Tibial nerve (tissue), 4 donors: ENCODE results near the gene PWP2.
"Not testable (repeated sequence)": the region's sequence is repeated elsewhere in the genome, so short reads cannot be mapped to it uniquely, and the experiment has no call there.

Experiments used
- EP300 ChIP-seq, 2 donors: sonication (generic); formaldehyde crosslinking; IDR thresholded peaks; one replicate each; pipeline ENCODE4 v1.6.1; 2017; ENCODE audit warnings: antibody characterized with exemption in 2 of 2, mild to moderate bottlenecking in 1 of 2
- POLR2A ChIP-seq, 2 donors: fragments of 450-650 bp; IDR thresholded peaks; one replicate each; pipeline ENCODE4 v1.6.1; 2017; ENCODE audit warnings: antibody characterized with exemption in 2 of 2, mild to moderate bottlenecking in 2 of 2, moderate library complexity in 2 of 2
- TF ChIP-seq, protein P1 (sequence below), 5 experiments: fragments of 200-600 bp in 3 of 5; fragments of 450-650 bp in 2 of 5; sonication (generic) in 3 of 5; IDR thresholded peaks; one replicate each; pipeline ENCODE4 v1.5.1; 2016 to 2019; ENCODE audit warnings: antibody characterized with exemption in 5 of 5, mild to moderate bottlenecking in 3 of 5, moderate library complexity in 2 of 5

DNA sequence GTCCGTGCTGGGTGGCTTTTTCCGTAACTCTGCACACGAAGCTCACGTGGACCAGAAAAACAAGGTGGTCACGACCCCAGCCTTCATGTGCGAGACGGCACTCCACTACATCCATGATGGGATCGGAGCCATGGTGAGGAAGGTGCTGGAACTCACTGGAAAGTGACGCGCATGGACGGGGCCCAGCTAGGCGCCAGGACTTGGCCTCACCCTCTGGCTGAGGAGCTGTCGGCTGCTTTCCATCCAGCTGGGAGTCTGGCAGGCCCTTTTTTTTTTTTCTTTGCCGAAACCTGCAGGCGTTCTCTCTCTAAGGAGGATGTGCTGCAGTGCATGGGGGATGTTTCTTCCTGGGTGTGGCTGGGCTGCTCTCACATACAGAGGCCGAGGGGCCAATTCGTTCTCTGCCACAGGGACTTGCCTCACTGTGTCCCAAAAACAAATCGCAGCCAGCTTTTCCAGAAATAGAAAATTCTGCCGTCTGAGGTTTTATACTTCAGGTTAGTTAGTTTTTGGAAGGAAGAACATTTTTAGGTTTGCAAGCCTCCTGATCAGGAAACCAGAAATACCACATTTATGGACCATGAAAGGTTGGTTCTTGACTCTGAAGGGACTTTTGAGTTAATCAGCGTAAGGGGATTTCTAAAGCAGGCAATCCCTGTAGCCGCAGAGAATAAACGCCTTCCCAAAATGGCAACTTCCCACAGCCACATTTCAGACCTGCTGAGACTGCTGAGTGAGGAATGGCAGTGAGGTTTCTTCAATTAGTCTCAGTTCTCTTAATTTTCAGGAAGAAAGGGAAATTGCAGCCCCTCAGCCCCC lies 37.8 kb downstream of the PWP2 start:
- TF ChIP-seq, protein P1, sequence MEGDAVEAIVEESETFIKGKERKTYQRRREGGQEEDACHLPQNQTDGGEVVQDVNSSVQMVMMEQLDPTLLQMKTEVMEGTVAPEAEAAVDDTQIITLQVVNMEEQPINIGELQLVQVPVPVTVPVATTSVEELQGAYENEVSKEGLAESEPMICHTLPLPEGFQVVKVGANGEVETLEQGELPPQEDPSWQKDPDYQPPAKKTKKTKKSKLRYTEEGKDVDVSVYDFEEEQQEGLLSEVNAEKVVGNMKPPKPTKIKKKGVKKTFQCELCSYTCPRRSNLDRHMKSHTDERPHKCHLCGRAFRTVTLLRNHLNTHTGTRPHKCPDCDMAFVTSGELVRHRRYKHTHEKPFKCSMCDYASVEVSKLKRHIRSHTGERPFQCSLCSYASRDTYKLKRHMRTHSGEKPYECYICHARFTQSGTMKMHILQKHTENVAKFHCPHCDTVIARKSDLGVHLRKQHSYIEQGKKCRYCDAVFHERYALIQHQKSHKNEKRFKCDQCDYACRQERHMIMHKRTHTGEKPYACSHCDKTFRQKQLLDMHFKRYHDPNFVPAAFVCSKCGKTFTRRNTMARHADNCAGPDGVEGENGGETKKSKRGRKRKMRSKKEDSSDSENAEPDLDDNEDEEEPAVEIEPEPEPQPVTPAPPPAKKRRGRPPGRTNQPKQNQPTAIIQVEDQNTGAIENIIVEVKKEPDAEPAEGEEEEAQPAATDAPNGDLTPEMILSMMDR (IDR thresholded peaks at IDR 0.05) = not testable (repeated sequence)
- not testable (repeated sequence) for TF ChIP-seq POLR2A, EP300 (IDR thresholded peaks at IDR 0.05)
